ENCODE data around the gene YAF2. TPM values are rescaled to one million over a fixed set of nuclear protein-coding genes. Genes with fewer than 3 reads are reported as not detected.
A peak's percentile ranks its signal among the peaks of the same experiment; 100 is the strongest.

YAF2 gene
- total and polyA plus RNA-seq, 2 of the 13 experiments (the other 11 are each of a cell fraction or from before 2014, with no cell fraction given): 8.4 to 11.7 TPM

- peak; percentile 49 for TF ChIP-seq ZFP91 (CRISPR knock-in tag; IDR thresholded peaks at IDR 0.05; ENCODE audit: borderline replicate concordance)
- no peak for TF ChIP-seq MZF1 (CRISPR knock-in tag; IDR thresholded peaks at IDR 0.05; ENCODE audit: borderline replicate concordance)
- no peak for TF ChIP-seq ATF7-NPFF (CRISPR knock-in tag; IDR thresholded peaks at IDR 0.05; ENCODE audit: low read depth)
- no peak for TF ChIP-seq ZNF780A (CRISPR knock-in tag; IDR thresholded peaks at IDR 0.05)
- no peak for TF ChIP-seq NFE2 (CRISPR knock-in tag; IDR thresholded peaks at IDR 0.05)
- TF ChIP-seq HNRNPUL1 (IDR thresholded peaks at IDR 0.05; ENCODE audit: low read depth, low read length): no peak
- no peak for TF ChIP-seq NFKB2 (CRISPR knock-in tag; IDR thresholded peaks at IDR 0.05; ENCODE audit: borderline replicate concordance)
- no peak for TF ChIP-seq ZBTB39 (CRISPR knock-in tag; IDR thresholded peaks at IDR 0.05)
- no peak for TF ChIP-seq ZNF740 (CRISPR knock-in tag; IDR thresholded peaks at IDR 0.05)
- TF ChIP-seq ARNTL (CRISPR knock-in tag; IDR thresholded peaks at IDR 0.05): no peak
- TF ChIP-seq ZNF136 (CRISPR knock-in tag; IDR thresholded peaks at IDR 0.05; ENCODE audit: low read depth): 0 out of 2 replicates have a peak, but pooled peaks have one; percentile 37
- peak; percentile 39; the same call in 1 of the 2 replicates for TF ChIP-seq ZNF543 (CRISPR knock-in tag; IDR thresholded peaks at IDR 0.05)
- TF ChIP-seq ZNF460 (CRISPR knock-in tag; IDR thresholded peaks at IDR 0.05; ENCODE audit: borderline replicate concordance): no peak
- TF ChIP-seq ZNF430 (CRISPR knock-in tag; IDR thresholded peaks at IDR 0.05): no peak
- TF ChIP-seq GATAD2A (CRISPR knock-in tag; IDR thresholded peaks at IDR 0.05): 0 out of 2 replicates have a peak, but pooled peaks have one; percentile 12
- TF ChIP-seq ZNF451 (CRISPR knock-in tag; IDR thresholded peaks at IDR 0.05): no peak
- 0 out of 2 replicates have a peak, but pooled peaks have one; percentile 54 for TF ChIP-seq ZSCAN5A (CRISPR knock-in tag; IDR thresholded peaks at IDR 0.05; ENCODE audit: borderline replicate concordance)
- TF ChIP-seq REST (IDR thresholded peaks at IDR 0.05; ENCODE audit: borderline replicate concordance in 1 of 2, low read depth in 1 of 2, low read length in 2 of 2): no peak
- no peak for TF ChIP-seq DMAP1 (CRISPR knock-in tag; IDR thresholded peaks at IDR 0.05)
These were observed 796 bp downstream of the YAF2 start (continued) for GRCh38 chr12:42237052-42237852.

All from HepG2 (cell line).